Gastrocnemius medialis (tissue), 4 donors: ENCODE results near the gene FGR. TPM values are rescaled to one million over a fixed set of nuclear protein-coding genes. Genes with fewer than 3 reads are reported as not detected.

Experiments used
- ATAC-seq, 2 donors: fragments of 150-250 bp; one replicate each; pipeline ENCODE4 v1.9.1; 2016
- DNase-seq, 2 donors: peaks; one replicate each; pipeline ENCODE4 v3.0.0-alpha.2; 2019
- H3K27ac ChIP-seq, 4 donors: fragments of 200-600 bp; sonication (generic); 1 replicate in 1 of 4; 2 replicates in 3 of 4; pipeline ENCODE4 v1.5.1; 2016 to 2018; ENCODE audit warnings: mild to moderate bottlenecking in 2 of 4, moderate library complexity in 1 of 4
- H3K27me3 ChIP-seq, 3 donors: fragments of 200-600 bp; sonication (generic) in 2 of 3; 1 replicate in 1 of 3; 2 replicates in 2 of 3; pipeline versions ENCODE4 v1.5.1 to v1.6.0; 2016 to 2019; ENCODE audit warnings: mild to moderate bottlenecking in 1 of 3, moderate library complexity in 1 of 3
- H3K36me3 ChIP-seq, 2 donors: fragments of 200-600 bp; sonication (generic) in 1 of 2; one replicate each; pipeline ENCODE4 v1.5.1; 2017 to 2018
- H3K4me1 ChIP-seq, 2 donors: fragments of 200-600 bp; sonication (generic) in 1 of 2; one replicate each; pipeline ENCODE4 v1.5.1; 2016 to 2017; ENCODE audit warnings: mild to moderate bottlenecking in 2 of 2
- H3K4me3 ChIP-seq, 4 donors: fragments of 200-600 bp; sonication (generic) in 3 of 4; 1 replicate in 1 of 4; 2 replicates in 3 of 4; pipeline ENCODE4 v1.5.1; 2016 to 2019; ENCODE audit warnings: mild to moderate bottlenecking in 2 of 4
- H3K9me3 ChIP-seq, 3 donors: fragments of 200-600 bp; sonication (generic) in 2 of 3; 1 replicate in 1 of 3; 2 replicates in 2 of 3; pipeline ENCODE4 v1.5.1; 2016 to 2019
- POLR2A ChIP-seq, 2 donors: fragments of 450-650 bp; IDR thresholded peaks; one replicate each; pipeline ENCODE4 v1.6.1; 2017; ENCODE audit warnings: antibody characterized with exemption in 2 of 2, mild to moderate bottlenecking in 2 of 2, moderate library complexity in 2 of 2
- in situ Hi-C, 4 donors: fragments of 200-750 bp; cut with MboI; loops; one replicate each; pipeline versions ENCODE4 v1.15.0 to v1.8.0; 2017; ENCODE audit warnings: low sequenced_read_pairs in 4 of 4
- intact Hi-C: fragments of 100-400 bp; cut with DNase I; formaldehyde crosslinking; loops from one replicate; pipeline ENCODE4 v1.15.1; 2023; ENCODE audit warnings: low total_unique reads
- total RNA-seq, 4 donors: library from RNA; depleted of rRNA; stranded (reverse); fragments of >200 nt; gene quantifications; one replicate each; pipeline versions ENCODE4 v1.1.0 to v1.2.3, GENCODE V29; 2016
- TF ChIP-seq, protein P1 (sequence below), 5 experiments: fragments of 450-650 bp in 3 of 5; fragments of 200-600 bp in 2 of 5; sonication (generic) in 2 of 5; IDR thresholded peaks in 4 of 5; conservative IDR thresholded peaks in 1 of 5; 1 replicate in 4 of 5; 2 replicates in 1 of 5; pipeline ENCODE4 v1.5.1; 2016 to 2019; ENCODE audit warnings: antibody characterized with exemption in 5 of 5, mild to moderate bottlenecking in 3 of 5, moderate library complexity in 3 of 5

Gene FGR
- total RNA-seq, 4 donors from 2014 or later, result 1.3 to 5.8 (median 4.7) TPM

DNA sequence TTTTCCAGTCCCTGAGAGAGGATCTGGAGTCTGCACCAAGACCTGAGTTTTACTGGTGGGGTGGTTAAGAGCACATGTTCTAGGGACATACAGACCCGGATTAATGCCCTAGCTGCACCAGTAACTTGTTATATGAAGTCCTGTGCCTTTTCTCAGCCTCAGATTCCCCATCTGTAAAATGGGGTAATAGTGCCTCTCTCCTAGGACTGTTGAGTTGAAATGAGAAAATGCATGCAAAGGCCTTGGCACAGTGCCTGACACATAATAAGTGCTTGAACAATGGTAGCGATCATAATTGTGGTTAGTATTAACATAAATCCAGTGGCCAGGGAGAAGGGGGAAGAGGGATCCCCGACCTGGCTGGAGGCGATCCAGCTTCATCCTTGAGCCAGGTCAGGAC, 43.4 kb downstream of the FGR start:
- no peaks in the 10 kb centered on the region for H3K36me3 ChIP-seq
- DNase-seq (no peak), ATAC-seq (no peak)
- peaks cover 94 to 96% of the 10 kb centered on the region in 2 donors for H3K4me1 ChIP-seq
- H3K27ac ChIP-seq, result peak overlapping the region; percentile 97 to 100 (median 100)
- no peaks in the 10 kb centered on the region for H3K27me3 ChIP-seq
- intact Hi-C loops, result no loop called here
- no peak for TF ChIP-seq POLR2A (IDR thresholded peaks at IDR 0.05)
- TF ChIP-seq, protein P1, sequence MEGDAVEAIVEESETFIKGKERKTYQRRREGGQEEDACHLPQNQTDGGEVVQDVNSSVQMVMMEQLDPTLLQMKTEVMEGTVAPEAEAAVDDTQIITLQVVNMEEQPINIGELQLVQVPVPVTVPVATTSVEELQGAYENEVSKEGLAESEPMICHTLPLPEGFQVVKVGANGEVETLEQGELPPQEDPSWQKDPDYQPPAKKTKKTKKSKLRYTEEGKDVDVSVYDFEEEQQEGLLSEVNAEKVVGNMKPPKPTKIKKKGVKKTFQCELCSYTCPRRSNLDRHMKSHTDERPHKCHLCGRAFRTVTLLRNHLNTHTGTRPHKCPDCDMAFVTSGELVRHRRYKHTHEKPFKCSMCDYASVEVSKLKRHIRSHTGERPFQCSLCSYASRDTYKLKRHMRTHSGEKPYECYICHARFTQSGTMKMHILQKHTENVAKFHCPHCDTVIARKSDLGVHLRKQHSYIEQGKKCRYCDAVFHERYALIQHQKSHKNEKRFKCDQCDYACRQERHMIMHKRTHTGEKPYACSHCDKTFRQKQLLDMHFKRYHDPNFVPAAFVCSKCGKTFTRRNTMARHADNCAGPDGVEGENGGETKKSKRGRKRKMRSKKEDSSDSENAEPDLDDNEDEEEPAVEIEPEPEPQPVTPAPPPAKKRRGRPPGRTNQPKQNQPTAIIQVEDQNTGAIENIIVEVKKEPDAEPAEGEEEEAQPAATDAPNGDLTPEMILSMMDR (IDR thresholded peaks at IDR 0.05 in 4 of 5, conservative IDR thresholded peaks at IDR 0.05 in 1 of 5), result no peak
- in situ Hi-C loops, result no loop called here
- H3K4me3 ChIP-seq, result no peak overlapping the region
- H3K9me3 ChIP-seq, result no peaks in the 10 kb centered on the region

DNA sequence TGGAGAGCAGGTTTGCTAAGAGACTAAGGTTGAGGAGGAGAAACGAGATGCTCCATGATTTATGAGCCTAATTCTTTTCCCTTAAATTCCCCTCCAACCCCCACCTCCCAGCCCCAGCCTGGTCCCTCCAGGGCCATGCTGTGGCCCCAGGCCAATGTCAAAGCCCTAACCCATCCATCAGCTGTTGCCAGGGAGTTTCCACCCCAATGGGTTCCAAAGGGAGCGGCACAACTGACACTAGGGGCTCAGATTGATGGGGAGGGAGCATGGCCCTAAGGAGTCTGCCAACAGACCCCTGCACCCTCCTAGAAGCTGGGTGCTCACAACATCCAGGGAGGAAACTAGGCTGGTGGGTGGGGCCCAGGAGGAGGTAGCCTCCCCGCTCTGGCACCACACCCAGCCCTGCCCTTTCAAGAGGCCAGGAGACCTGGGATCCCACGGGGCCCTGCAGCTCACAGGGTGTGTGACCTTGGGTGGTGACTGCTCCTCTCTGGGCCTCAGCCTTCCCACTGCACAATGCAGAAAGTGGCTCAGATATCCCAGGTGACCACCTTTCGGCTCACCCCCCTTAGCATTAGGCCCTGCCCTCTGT, 44.0 kb downstream of the FGR start:
- H3K36me3 ChIP-seq, result no peaks in the 10 kb centered on the region
- no peaks in the 10 kb centered on the region for H3K27me3 ChIP-seq
- TF ChIP-seq POLR2A (IDR thresholded peaks at IDR 0.05), result no peak
- TF ChIP-seq, protein P1 (IDR thresholded peaks at IDR 0.05 in 4 of 5, conservative IDR thresholded peaks at IDR 0.05 in 1 of 5), result no peak
- no peak for ATAC-seq
- no peaks in the 10 kb centered on the region for H3K9me3 ChIP-seq
- H3K4me1 ChIP-seq, result peaks cover 88 to 91% of the 10 kb centered on the region in 2 donors
- in situ Hi-C loops (no loop called here), intact Hi-C loops (no loop called here)
- DNase-seq, result no peak
- H3K4me3 ChIP-seq, result no peak overlapping the region
- H3K27ac ChIP-seq, result peak overlapping the region; percentile 97 to 100 (median 100)

DNA sequence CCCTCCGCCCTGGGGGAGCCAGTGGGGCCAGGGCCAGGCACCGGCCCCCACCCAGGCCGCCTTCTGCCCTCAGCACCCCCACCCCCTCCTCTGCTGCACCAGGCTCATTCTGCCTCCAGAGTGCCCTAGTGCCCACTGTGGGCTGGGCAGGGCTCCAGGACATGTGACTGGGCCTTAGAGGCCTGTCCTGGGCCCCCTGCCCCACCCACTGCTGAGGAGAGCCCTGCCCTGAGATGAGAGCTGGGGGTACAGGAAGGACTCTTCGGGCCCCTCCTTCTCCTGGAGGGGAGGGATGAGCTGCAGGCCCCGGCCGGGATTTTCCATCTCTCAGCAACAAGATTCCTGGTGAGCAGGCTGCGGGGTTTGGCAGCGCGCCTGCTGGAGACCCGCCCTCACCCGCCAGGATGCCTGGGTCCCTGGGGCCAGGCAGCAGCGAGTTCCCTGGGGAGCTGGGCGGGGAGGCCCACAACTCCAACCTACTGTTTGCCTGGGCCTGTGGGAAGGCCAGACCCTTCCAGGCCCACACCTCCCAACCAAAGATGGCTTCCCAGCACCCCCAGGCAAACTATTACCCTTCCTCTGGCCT, 45.1 kb downstream of the FGR start:
- TF ChIP-seq POLR2A (IDR thresholded peaks at IDR 0.05), result no peak
- TF ChIP-seq, protein P1 (IDR thresholded peaks at IDR 0.05 in 4 of 5, conservative IDR thresholded peaks at IDR 0.05 in 1 of 5), result no peak
- no peak overlapping the region for H3K4me3 ChIP-seq
- DNase-seq (no peak), ATAC-seq (no peak)
- in situ Hi-C loops (no loop called here), intact Hi-C loops (no loop called here)
- no peaks in the 10 kb centered on the region for H3K27me3 ChIP-seq
- H3K9me3 ChIP-seq, result no peaks in the 10 kb centered on the region
- H3K27ac ChIP-seq, result peak overlapping the region; percentile 97 to 100 (median 100)
- peaks cover 78 to 82% of the 10 kb centered on the region in 2 donors for H3K4me1 ChIP-seq
- H3K36me3 ChIP-seq, result no peaks in the 10 kb centered on the region

DNA sequence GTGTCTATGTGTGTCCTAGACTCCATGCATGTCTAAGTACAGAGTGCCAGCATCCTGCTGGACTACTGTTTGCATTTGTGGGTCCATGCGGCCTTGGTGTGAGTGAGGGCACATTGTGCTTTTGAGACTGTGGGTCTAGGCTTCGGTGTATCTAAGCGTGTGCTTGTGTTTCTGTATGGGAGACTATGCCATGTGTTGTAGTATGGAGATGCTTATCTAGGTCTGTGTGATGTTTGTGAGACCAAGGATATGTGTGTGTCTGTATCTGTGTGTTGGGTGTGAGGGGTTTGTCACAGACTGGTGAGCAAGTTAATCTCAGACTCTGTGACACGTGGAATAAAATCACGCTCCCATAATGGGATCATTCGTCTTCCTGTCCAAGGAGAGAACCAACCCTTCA, 45.5 kb downstream of the FGR start:
- no peak for TF ChIP-seq POLR2A (IDR thresholded peaks at IDR 0.05)
- TF ChIP-seq, protein P1 (IDR thresholded peaks at IDR 0.05 in 4 of 5, conservative IDR thresholded peaks at IDR 0.05 in 1 of 5), result no peak
- Histone ChIP-seq H3K4me3 (no peak overlapping the region), H3K9me3 (no peaks in the 10 kb centered on the region), H3K27me3 (no peaks in the 10 kb centered on the region), H3K36me3 (no peaks in the 10 kb centered on the region), H3K4me1 (peaks cover 77 to 78% of the 10 kb centered on the region in 2 donors), H3K27ac (peak overlapping the region; percentile 97 to 100 (median 100))
- in situ Hi-C loops (no loop called here), intact Hi-C loops (no loop called here)
- DNase-seq (no peak), ATAC-seq (no peak)
